Liver (tissue), 9 donors: Measurements from ENCODE around the gene KRT85. TPM values are rescaled to one million over a fixed set of nuclear protein-coding genes. Genes with fewer than 3 reads are reported as not detected.

Experiments
- DNase-seq: peaks from one replicate; pipeline ENCODE4 v3.0.0-alpha.2; 2017; ENCODE audit warnings: low spot score
- H3K27ac ChIP-seq, 2 donors: one replicate each; pipeline ENCODE4 v1.7.0; 2013; ENCODE audit warnings: inconsistent platforms in 2 of 2, low read length in 2 of 2, control low read depth in 1 of 2, low read depth in 1 of 2, mild to moderate bottlenecking in 1 of 2
- H3K27me3 ChIP-seq, 4 donors: one replicate each; pipeline versions ENCODE4 v1.6.1 to v1.7.0; 2013; ENCODE audit warnings: low read length in 3 of 4, inconsistent platforms in 1 of 4, mild to moderate bottlenecking in 1 of 4, moderate library complexity in 1 of 4; ENCODE audit not compliant: control insufficient read depth in 4 of 4, insufficient read depth in 4 of 4
- H3K36me3 ChIP-seq, 4 donors: one replicate each; pipeline versions ENCODE4 v1.6.1 to v1.7.0; 2013; ENCODE audit warnings: low read length in 3 of 4, mild to moderate bottlenecking in 3 of 4, low read depth in 1 of 4, moderate library complexity in 1 of 4; ENCODE audit not compliant: control insufficient read depth in 4 of 4, insufficient read depth in 3 of 4
- H3K4me1 ChIP-seq, 4 donors: one replicate each; pipeline versions ENCODE4 v1.6.1 to v1.7.0; 2013; ENCODE audit warnings: low read length in 3 of 4, mild to moderate bottlenecking in 3 of 4, moderate library complexity in 1 of 4; ENCODE audit not compliant: control insufficient read depth in 4 of 4, insufficient read depth in 4 of 4
- H3K4me3 ChIP-seq, 3 donors: one replicate each; pipeline versions ENCODE4 v1.6.1 to v1.7.0; 2013; ENCODE audit warnings: low read length in 3 of 3, control low read depth in 1 of 3, low read depth in 1 of 3, mild to moderate bottlenecking in 1 of 3
- H3K9ac ChIP-seq, 2 donors: one replicate each; pipeline ENCODE4 v1.7.0; 2013; ENCODE audit warnings: low read length in 2 of 2, mild to moderate bottlenecking in 2 of 2, moderate library complexity in 2 of 2, control low read depth in 1 of 2, low read depth in 1 of 2
- H3K9me3 ChIP-seq, 4 donors: one replicate each; pipeline versions ENCODE4 v1.6.1 to v1.7.0; 2013; ENCODE audit warnings: low read length in 3 of 4; ENCODE audit not compliant: control insufficient read depth in 4 of 4
- ATF3 ChIP-seq: IDR thresholded peaks from 2 replicates; pipeline ENCODE4 v1.6.1; 2016; ENCODE audit warnings: antibody characterized with exemption
- CTCF ChIP-seq: fragments of 150-350 bp; IDR thresholded peaks from 2 replicates; pipeline ENCODE4 v1.5.1; 2017; ENCODE audit warnings: improper control_type of control experiment, low read depth, low read length; ENCODE audit not compliant: missing input control
- EGR1 ChIP-seq, 2 donors: IDR thresholded peaks; 2 replicates each; pipeline ENCODE4 v1.6.1; 2016 to 2018; ENCODE audit warnings: antibody characterized with exemption in 2 of 2, low read depth in 2 of 2
- FOXA1 ChIP-seq: IDR thresholded peaks from 2 replicates; pipeline ENCODE4 v1.6.1; 2016; ENCODE audit warnings: antibody characterized with exemption
- FOXA2 ChIP-seq: IDR thresholded peaks from 2 replicates; pipeline ENCODE4 v1.6.1; 2016; ENCODE audit warnings: antibody characterized with exemption
- GABPA ChIP-seq, 2 donors: IDR thresholded peaks in 1 of 2; conservative IDR thresholded peaks in 1 of 2; 2 replicates each; pipeline ENCODE4 v1.6.1; 2016; ENCODE audit warnings: antibody characterized with exemption in 2 of 2, mild to moderate bottlenecking in 1 of 2, moderate library complexity in 1 of 2
- HNF4A ChIP-seq, 2 donors: conservative IDR thresholded peaks; 2 replicates each; pipeline ENCODE4 v1.6.1; 2016; ENCODE audit warnings: antibody characterized with exemption in 2 of 2, mild to moderate bottlenecking in 2 of 2
- JUND ChIP-seq, 2 donors: IDR thresholded peaks; 2 replicates each; pipeline ENCODE4 v1.6.1; 2016; ENCODE audit warnings: antibody characterized with exemption in 2 of 2
- NR2F2 ChIP-seq: IDR thresholded peaks from 2 replicates; pipeline ENCODE4 v1.6.1; 2016; ENCODE audit warnings: antibody characterized with exemption
- RAD21 ChIP-seq, 2 donors: IDR thresholded peaks; 2 replicates each; pipeline ENCODE4 v1.6.1; 2016; ENCODE audit warnings: antibody characterized with exemption in 2 of 2, mild to moderate bottlenecking in 2 of 2
- RXRA ChIP-seq, 2 donors: IDR thresholded peaks; 2 replicates each; pipeline ENCODE4 v1.6.1; 2017 to 2018; ENCODE audit warnings: antibody characterized with exemption in 2 of 2, mild to moderate bottlenecking in 1 of 2
- SP1 ChIP-seq: IDR thresholded peaks from 2 replicates; pipeline ENCODE4 v1.6.1; 2018; ENCODE audit warnings: antibody characterized with exemption, mild to moderate bottlenecking
- TAF1 ChIP-seq: conservative IDR thresholded peaks from 2 replicates; pipeline ENCODE4 v1.6.1; 2016; ENCODE audit warnings: antibody characterized with exemption, mild to moderate bottlenecking
- YY1 ChIP-seq: IDR thresholded peaks from 2 replicates; pipeline ENCODE4 v1.6.1; 2016; ENCODE audit warnings: antibody characterized with exemption, mild to moderate bottlenecking
- ZBTB33 ChIP-seq: IDR thresholded peaks from 2 replicates; pipeline ENCODE4 v1.6.1; 2016; ENCODE audit warnings: antibody characterized with exemption
- WGBS: extraction: QIAGEN DNeasy Blood & Tissue Kit; methylation state at CpG from one replicate; pipeline ENCODE4 v1.1.7; 2013; 5-methylcytosine and 5-hydroxymethylcytosine counted together
- polyA plus RNA-seq, 2 donors: library from polyadenylated mRNA; stranded (reverse) in 1 of 2; unstranded in 1 of 2; fragments of 200-250 nt in 1 of 2; fragments of >200 nt in 1 of 2; fragmentation: Nextera tagmentation in 1 of 2; extraction: Ambion mirVana in 1 of 2; gene quantifications; one replicate each; pipeline versions ENCODE4 v1.2.1 to v1.2.3, GENCODE V29; 2013 to 2015
- total RNA-seq, 2 donors: library from RNA; depleted of rRNA; stranded (reverse); fragments of >200 nt; gene quantifications; one replicate each; pipeline ENCODE4 v1.2.3, GENCODE V29; 2014
- TF ChIP-seq, protein P1 (sequence below): IDR thresholded peaks from 2 replicates; pipeline ENCODE4 v1.6.1; 2016; ENCODE audit warnings: antibody characterized with exemption
- TF ChIP-seq, protein P2 (sequence below): IDR thresholded peaks from 2 replicates; pipeline ENCODE4 v1.6.1; 2016; ENCODE audit warnings: antibody characterized with exemption, mild to moderate bottlenecking
- donor health status: healthy.
- donor health status: healthy.
- donor health status: healthy.
- donor health status: healthy.
- donor health status: healthy.

Gene KRT85
- total and polyA plus RNA-seq, 4 donors, result not detected

DNA sequence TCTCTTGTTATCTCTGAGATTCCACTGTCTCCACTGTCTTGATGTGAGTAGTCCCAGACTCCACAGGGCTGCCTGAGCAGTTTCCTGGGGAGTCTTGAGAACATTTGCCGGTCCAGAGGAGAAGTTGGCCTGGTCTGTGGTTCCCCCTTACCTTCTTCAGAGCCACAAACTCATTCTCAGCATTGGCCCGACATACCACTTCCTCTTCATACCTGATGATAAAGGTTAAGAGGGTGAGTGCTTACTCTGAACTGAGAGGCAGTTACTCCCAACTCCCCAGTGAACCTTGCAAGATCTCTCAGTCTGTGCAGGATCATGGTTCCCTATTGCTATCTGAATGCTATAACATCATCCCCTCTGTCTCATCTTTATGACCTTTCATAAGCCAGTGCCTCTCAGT is 15.6 kb upstream of the KRT85 start:
- no peaks in the 10 kb centered on the region for H3K9me3 ChIP-seq
- no peak overlapping the region for H3K4me3 ChIP-seq
- no peaks in the 10 kb centered on the region for H3K27me3 ChIP-seq
- H3K36me3 ChIP-seq, result no peaks in the 10 kb centered on the region
- H3K27ac ChIP-seq, result no peak overlapping the region
- no peak overlapping the region for H3K9ac ChIP-seq
- no peak for DNase-seq
- no peak for TF ChIP-seq NR2F2
- no peak for TF ChIP-seq FOXA1
- TF ChIP-seq RAD21 (IDR thresholded peaks at IDR 0.05), result no peak
- TF ChIP-seq EGR1 (IDR thresholded peaks at IDR 0.05; ENCODE audit: low read depth in 2 of 2), result no peak
- TF ChIP-seq RXRA (IDR thresholded peaks at IDR 0.05), result no peak
- H3K4me1 ChIP-seq, result no peaks in the 10 kb centered on the region
- 84% methylated on average over 2 of the region's 2 CpGs for WGBS

DNA sequence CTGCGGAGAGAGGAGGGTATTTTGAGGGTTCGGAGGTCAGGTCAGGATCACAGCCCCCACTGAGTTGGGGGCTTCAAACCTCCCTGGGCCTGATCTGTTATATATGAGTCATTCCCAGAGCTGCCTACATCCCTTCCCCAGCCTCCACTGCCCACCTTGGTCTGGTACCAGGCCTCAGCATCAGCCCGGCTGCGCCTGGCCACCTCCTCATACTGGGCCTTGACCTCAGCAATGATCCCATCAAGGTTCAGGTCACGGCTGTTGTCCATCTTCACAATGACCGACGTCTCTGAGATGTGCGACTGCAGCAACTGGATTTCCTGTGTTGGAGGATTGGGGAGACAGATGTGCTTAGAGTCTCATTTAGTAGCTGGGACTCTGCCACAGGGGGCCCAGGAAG is 13.9 kb upstream of the KRT85 start:
- H3K36me3 ChIP-seq, result no peaks in the 10 kb centered on the region
- no peak for TF ChIP-seq RAD21 (IDR thresholded peaks at IDR 0.05)
- TF ChIP-seq TAF1, result no peak
- no peak for TF ChIP-seq EGR1 (IDR thresholded peaks at IDR 0.05; ENCODE audit: low read depth in 2 of 2)
- TF ChIP-seq, protein P1, sequence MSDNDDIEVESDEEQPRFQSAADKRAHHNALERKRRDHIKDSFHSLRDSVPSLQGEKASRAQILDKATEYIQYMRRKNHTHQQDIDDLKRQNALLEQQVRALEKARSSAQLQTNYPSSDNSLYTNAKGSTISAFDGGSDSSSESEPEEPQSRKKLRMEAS, result no peak
- TF ChIP-seq JUND (IDR thresholded peaks at IDR 0.05), result no peak
- no peak for TF ChIP-seq CTCF
- no peak for TF ChIP-seq FOXA1
- no peak for TF ChIP-seq NR2F2
- no peak for TF ChIP-seq RXRA (IDR thresholded peaks at IDR 0.05)
- TF ChIP-seq GABPA (IDR thresholded peaks at IDR 0.05 in 1 of 2, conservative IDR thresholded peaks at IDR 0.05 in 1 of 2), result no peak
- TF ChIP-seq SP1, result no peak
- TF ChIP-seq FOXA2, result no peak
- TF ChIP-seq HNF4A (conservative IDR thresholded peaks at IDR 0.05), result no peak
- TF ChIP-seq ZBTB33, result no peak
- no peak for TF ChIP-seq ATF3
- no peak for TF ChIP-seq YY1
- TF ChIP-seq, protein P2, sequence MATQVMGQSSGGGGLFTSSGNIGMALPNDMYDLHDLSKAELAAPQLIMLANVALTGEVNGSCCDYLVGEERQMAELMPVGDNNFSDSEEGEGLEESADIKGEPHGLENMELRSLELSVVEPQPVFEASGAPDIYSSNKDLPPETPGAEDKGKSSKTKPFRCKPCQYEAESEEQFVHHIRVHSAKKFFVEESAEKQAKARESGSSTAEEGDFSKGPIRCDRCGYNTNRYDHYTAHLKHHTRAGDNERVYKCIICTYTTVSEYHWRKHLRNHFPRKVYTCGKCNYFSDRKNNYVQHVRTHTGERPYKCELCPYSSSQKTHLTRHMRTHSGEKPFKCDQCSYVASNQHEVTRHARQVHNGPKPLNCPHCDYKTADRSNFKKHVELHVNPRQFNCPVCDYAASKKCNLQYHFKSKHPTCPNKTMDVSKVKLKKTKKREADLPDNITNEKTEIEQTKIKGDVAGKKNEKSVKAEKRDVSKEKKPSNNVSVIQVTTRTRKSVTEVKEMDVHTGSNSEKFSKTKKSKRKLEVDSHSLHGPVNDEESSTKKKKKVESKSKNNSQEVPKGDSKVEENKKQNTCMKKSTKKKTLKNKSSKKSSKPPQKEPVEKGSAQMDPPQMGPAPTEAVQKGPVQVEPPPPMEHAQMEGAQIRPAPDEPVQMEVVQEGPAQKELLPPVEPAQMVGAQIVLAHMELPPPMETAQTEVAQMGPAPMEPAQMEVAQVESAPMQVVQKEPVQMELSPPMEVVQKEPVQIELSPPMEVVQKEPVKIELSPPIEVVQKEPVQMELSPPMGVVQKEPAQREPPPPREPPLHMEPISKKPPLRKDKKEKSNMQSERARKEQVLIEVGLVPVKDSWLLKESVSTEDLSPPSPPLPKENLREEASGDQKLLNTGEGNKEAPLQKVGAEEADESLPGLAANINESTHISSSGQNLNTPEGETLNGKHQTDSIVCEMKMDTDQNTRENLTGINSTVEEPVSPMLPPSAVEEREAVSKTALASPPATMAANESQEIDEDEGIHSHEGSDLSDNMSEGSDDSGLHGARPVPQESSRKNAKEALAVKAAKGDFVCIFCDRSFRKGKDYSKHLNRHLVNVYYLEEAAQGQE, result no peak
- no peaks in the 10 kb centered on the region for H3K9me3 ChIP-seq
- no peak overlapping the region for H3K27ac ChIP-seq
- DNase-seq, result no peak
- no peaks in the 10 kb centered on the region for H3K27me3 ChIP-seq
- no peak overlapping the region for H3K4me3 ChIP-seq
- no peak overlapping the region for H3K9ac ChIP-seq
- no peaks in the 10 kb centered on the region for H3K4me1 ChIP-seq
- WGBS, result 90% methylated on average over 8 of the region's 8 CpGs
